Suprapubic skin (tissue), 4 donors: ENCODE results near the gene SIPA1L3. TPM values are rescaled to one million over a fixed set of nuclear protein-coding genes. Genes with fewer than 3 reads are reported as not detected.

ENCODE experiments used
- DNase-seq, 2 donors: peaks; one replicate each; pipeline ENCODE4 v3.0.0-alpha.2; 2019; ENCODE audit warnings: low spot score in 2 of 2
- H3K27ac ChIP-seq: fragments of 200-600 bp; sonication (generic); one replicate; pipeline ENCODE4 v1.5.1; 2019
- H3K27me3 ChIP-seq: fragments of 200-600 bp; sonication (generic); one replicate; pipeline ENCODE4 v1.5.1; 2019
- H3K36me3 ChIP-seq: fragments of 200-600 bp; sonication (generic); one replicate; pipeline ENCODE4 v1.5.1; 2019
- H3K4me1 ChIP-seq: fragments of 200-600 bp; sonication (generic); one replicate; pipeline ENCODE4 v1.5.1; 2019
- H3K4me3 ChIP-seq: fragments of 200-600 bp; sonication (generic); one replicate; pipeline ENCODE4 v1.5.1; 2019; ENCODE audit warnings: mild to moderate bottlenecking
- H3K9me3 ChIP-seq: fragments of 200-600 bp; sonication (generic); one replicate; pipeline ENCODE4 v1.5.1; 2019
- EP300 ChIP-seq: sonication (generic); formaldehyde crosslinking; IDR thresholded peaks from one replicate; pipeline ENCODE4 v1.6.1; 2017; ENCODE audit warnings: antibody characterized with exemption
- POLR2A ChIP-seq, 2 donors: fragments of 450-650 bp; IDR thresholded peaks; one replicate each; pipeline ENCODE4 v1.6.1; 2017; ENCODE audit warnings: antibody characterized with exemption in 2 of 2, mild to moderate bottlenecking in 2 of 2, moderate library complexity in 2 of 2
- POLR2AphosphoS5 ChIP-seq, 3 donors: sonication (generic); formaldehyde crosslinking; IDR thresholded peaks; one replicate each; pipeline ENCODE4 v1.6.1; 2017; ENCODE audit warnings: antibody characterized with exemption in 3 of 3
- WGBS: methylation state at CpG from one replicate; pipeline ENCODE4 v1.1.5; 2018; 5-methylcytosine and 5-hydroxymethylcytosine counted together
- total RNA-seq, 4 donors: library from RNA; depleted of rRNA; stranded (reverse); fragments of >200 nt; gene quantifications; one replicate each; pipeline ENCODE4 v1.1.0, GENCODE V29; 2016
- TF ChIP-seq, protein P1 (sequence below), 2 donors: fragments of 200-600 bp in 1 of 2; fragments of 450-650 bp in 1 of 2; sonication (generic) in 1 of 2; IDR thresholded peaks; one replicate each; pipeline ENCODE4 v1.5.1; 2016 to 2019; ENCODE audit warnings: antibody characterized with exemption in 2 of 2, mild to moderate bottlenecking in 1 of 2, moderate library complexity in 1 of 2

The SIPA1L3 gene
- total RNA-seq, 4 donors from 2014 or later: 52.6 to 92.1 (median 81.8) TPM

DNA sequence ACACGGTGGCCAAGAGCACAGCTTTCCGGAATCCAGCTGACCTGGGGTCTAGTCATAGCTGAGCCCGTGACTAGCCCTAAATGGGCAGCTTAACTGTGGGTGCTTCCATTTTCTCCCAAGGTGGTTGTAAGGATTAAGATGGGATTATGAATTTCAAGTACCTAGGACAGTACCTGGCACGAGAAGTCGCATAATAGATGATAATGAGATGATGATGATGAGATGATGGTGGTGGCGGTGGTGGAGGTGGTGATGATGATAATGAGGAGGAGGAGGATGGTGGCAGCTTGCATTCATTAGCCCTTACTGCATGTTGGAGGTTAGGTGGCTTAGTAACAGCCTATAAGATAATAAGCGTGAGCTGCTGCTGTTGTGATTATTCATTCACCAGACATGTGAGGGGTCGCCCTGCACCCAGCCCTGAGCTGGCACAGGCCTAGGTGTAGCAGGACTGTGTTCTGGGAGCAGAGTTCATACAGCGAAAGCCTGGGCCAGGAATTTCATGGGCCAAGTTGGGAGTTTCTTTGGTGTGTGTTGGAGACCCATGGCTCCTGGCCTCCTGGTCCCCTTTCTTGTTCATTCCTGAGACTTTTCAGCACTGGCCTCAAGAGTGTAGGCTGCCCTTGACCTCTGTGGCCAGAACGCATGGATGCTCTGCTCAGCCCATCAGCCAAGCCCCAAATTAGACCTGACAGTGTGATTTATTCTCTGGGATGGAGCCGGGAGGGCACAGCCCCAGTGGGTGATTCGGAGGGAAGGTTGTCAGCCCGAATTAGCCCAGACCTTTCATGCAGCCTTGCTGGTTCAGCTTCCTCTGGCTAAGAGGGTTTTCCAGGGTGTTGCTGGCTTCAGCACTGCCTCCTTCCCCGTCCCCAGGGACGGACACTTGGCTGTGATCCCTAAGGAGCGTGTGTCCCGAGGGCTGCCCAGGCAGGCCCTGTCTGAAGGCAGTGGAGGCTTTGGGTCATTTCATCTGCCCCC lies 128.8 kb downstream of the SIPA1L3 start:
- 76% methylated on average over 15 of the region's 17 CpGs for WGBS
- Histone ChIP-seq H3K27ac (no peak overlapping the region), H3K9me3 (no peaks in the 10 kb centered on the region), H3K27me3 (no peaks in the 10 kb centered on the region), H3K4me3 (no peak overlapping the region), H3K4me1 (peaks cover 7% of the 10 kb centered on the region), H3K36me3 (no peaks in the 10 kb centered on the region)
- no peak for TF ChIP-seq EP300
- TF ChIP-seq POLR2A (IDR thresholded peaks at IDR 0.05): no peak
- TF ChIP-seq, protein P1, sequence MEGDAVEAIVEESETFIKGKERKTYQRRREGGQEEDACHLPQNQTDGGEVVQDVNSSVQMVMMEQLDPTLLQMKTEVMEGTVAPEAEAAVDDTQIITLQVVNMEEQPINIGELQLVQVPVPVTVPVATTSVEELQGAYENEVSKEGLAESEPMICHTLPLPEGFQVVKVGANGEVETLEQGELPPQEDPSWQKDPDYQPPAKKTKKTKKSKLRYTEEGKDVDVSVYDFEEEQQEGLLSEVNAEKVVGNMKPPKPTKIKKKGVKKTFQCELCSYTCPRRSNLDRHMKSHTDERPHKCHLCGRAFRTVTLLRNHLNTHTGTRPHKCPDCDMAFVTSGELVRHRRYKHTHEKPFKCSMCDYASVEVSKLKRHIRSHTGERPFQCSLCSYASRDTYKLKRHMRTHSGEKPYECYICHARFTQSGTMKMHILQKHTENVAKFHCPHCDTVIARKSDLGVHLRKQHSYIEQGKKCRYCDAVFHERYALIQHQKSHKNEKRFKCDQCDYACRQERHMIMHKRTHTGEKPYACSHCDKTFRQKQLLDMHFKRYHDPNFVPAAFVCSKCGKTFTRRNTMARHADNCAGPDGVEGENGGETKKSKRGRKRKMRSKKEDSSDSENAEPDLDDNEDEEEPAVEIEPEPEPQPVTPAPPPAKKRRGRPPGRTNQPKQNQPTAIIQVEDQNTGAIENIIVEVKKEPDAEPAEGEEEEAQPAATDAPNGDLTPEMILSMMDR (IDR thresholded peaks at IDR 0.05): no peak
- TF ChIP-seq POLR2AphosphoS5 (IDR thresholded peaks at IDR 0.05): no peak
- DNase-seq: no peak

GRCh38 chr19:38036707-38037611 lies 130.0 kb downstream of the SIPA1L3 start:
- Histone ChIP-seq H3K27me3 (no peaks in the 10 kb centered on the region), H3K27ac (no peak overlapping the region), H3K36me3 (no peaks in the 10 kb centered on the region), H3K4me1 (peaks cover 7% of the 10 kb centered on the region), H3K4me3 (no peak overlapping the region), H3K9me3 (no peaks in the 10 kb centered on the region)
- no peak for DNase-seq
- TF ChIP-seq POLR2A (IDR thresholded peaks at IDR 0.05) (no peak), POLR2AphosphoS5 (IDR thresholded peaks at IDR 0.05) (no peak), EP300 (no peak)
- TF ChIP-seq, protein P1 (IDR thresholded peaks at IDR 0.05): no peak
- whole genome bisulfite sequencing: 74% methylated on average over 17 of the region's 18 CpGs

GRCh38 chr19:38039966-38040365 lies 133.0 kb downstream of the SIPA1L3 start:
- Histone ChIP-seq H3K9me3 (no peaks in the 10 kb centered on the region), H3K27me3 (no peaks in the 10 kb centered on the region), H3K27ac (no peak overlapping the region), H3K4me3 (no peak overlapping the region), H3K36me3 (no peaks in the 10 kb centered on the region), H3K4me1 (no peaks in the 10 kb centered on the region)
- TF ChIP-seq POLR2AphosphoS5 (IDR thresholded peaks at IDR 0.05) (no peak), EP300 (no peak), POLR2A (IDR thresholded peaks at IDR 0.05) (no peak)
- TF ChIP-seq, protein P1 (IDR thresholded peaks at IDR 0.05): no peak
- DNase-seq: no peak
- WGBS: 87% methylated on average over 6 of the region's 6 CpGs

GRCh38 chr19:38042132-38042531 lies 135.1 kb downstream of the SIPA1L3 start:
- Histone ChIP-seq H3K27ac (no peak overlapping the region), H3K36me3 (peaks cover 3% of the 10 kb centered on the region), H3K4me3 (no peak overlapping the region), H3K9me3 (no peaks in the 10 kb centered on the region), H3K27me3 (no peaks in the 10 kb centered on the region), H3K4me1 (no peaks in the 10 kb centered on the region)
- WGBS: 95% methylated on average over 2 of the region's 2 CpGs
- DNase-seq: no peak
- no peak for TF ChIP-seq POLR2AphosphoS5 (IDR thresholded peaks at IDR 0.05)
- TF ChIP-seq EP300: no peak

DNA sequence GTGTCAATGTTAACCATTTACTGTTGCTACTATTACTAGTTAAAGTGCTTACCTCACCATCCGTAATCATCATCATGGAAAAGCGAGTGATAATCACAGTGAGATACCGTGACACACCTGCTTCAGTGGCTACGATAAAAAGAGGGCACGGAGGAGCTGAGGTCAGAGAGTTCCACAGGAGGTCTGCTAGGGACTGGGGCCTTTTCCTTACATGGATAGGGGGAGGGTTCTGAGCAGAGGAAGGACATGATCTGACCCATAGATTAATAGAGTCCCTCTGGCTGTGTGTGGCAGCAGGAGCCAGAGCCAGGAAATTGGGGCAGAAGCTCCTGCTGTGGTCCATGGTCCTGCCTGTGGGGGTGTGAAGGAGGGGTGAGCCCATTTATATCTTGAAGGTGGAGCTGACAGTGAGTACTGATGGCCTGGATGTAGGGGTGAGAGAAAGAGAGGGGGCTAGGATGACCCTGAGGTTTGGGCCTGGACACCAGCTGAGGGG lies 136.7 kb downstream of the SIPA1L3 start:
- no peak for DNase-seq
- no peak for TF ChIP-seq EP300
- TF ChIP-seq, protein P1 (IDR thresholded peaks at IDR 0.05): no peak
- TF ChIP-seq POLR2AphosphoS5 (IDR thresholded peaks at IDR 0.05): no peak
- TF ChIP-seq POLR2A (IDR thresholded peaks at IDR 0.05): no peak
- WGBS: 95% methylated on average over 5 of the region's 5 CpGs
- Histone ChIP-seq H3K36me3 (peaks cover 3% of the 10 kb centered on the region), H3K27me3 (no peaks in the 10 kb centered on the region), H3K27ac (no peak overlapping the region), H3K9me3 (no peaks in the 10 kb centered on the region), H3K4me1 (no peaks in the 10 kb centered on the region), H3K4me3 (no peak overlapping the region)
